Hepatocyte (in vitro differentiated cells): Measurements from ENCODE around the gene CACHD1. TPM values are rescaled to one million over a fixed set of nuclear protein-coding genes. Genes with fewer than 3 reads are reported as not detected.
"Not testable (repeated sequence)": the region's sequence is repeated elsewhere in the genome, so short reads cannot be mapped to it uniquely, and the experiment has no call there.

Source experiments
- DNase-seq: peaks from one replicate; pipeline ENCODE4 v3.0.0-alpha.2; 2016; ENCODE audit warnings: low spot score
- H2AFZ ChIP-seq: fragments of 200-600 bp; sonication (generic); 2 replicates; pipeline ENCODE4 v1.6.0; 2016; ENCODE audit warnings: antibody characterized with exemption, mild to moderate bottlenecking
- H3K27ac ChIP-seq: fragments of 200-600 bp; sonication (generic); 2 replicates; pipeline ENCODE4 v1.5.1; 2016; ENCODE audit warnings: mild to moderate bottlenecking
- H3K27me3 ChIP-seq: fragments of 200-600 bp; sonication (generic); 2 replicates; pipeline ENCODE4 v1.6.1; 2016
- H3K36me3 ChIP-seq: fragments of 200-600 bp; sonication (generic); replicated peaks from 2 replicates; pipeline ENCODE4 v1.5.1; 2016; ENCODE audit warnings: low read depth; ENCODE audit not compliant: insufficient read depth
- H3K4me1 ChIP-seq: fragments of 200-600 bp; sonication (generic); 2 replicates; pipeline ENCODE4 v1.5.1; 2016; ENCODE audit warnings: mild to moderate bottlenecking, moderate library complexity; ENCODE audit not compliant: insufficient read depth
- H3K4me2 ChIP-seq: fragments of 200-600 bp; sonication (generic); 2 replicates; pipeline ENCODE4 v1.6.0; 2016
- H3K4me3 ChIP-seq: fragments of 200-600 bp; sonication (generic); 2 replicates; pipeline ENCODE4 v1.5.1; 2016; ENCODE audit warnings: mild to moderate bottlenecking
- H3K79me2 ChIP-seq: fragments of 200-600 bp; sonication (generic); 2 replicates; pipeline ENCODE4 v1.6.0; 2017; ENCODE audit warnings: mild to moderate bottlenecking
- H3K9me2 ChIP-seq: fragments of 200-600 bp; sonication (generic); replicated peaks from 2 replicates; pipeline ENCODE4 v1.6.0; 2017; ENCODE audit warnings: mild to moderate bottlenecking; ENCODE audit not compliant: insufficient read depth
- H3K9me3 ChIP-seq: fragments of 200-600 bp; sonication (generic); 2 replicates; pipeline ENCODE4 v1.5.1; 2016; ENCODE audit warnings: low read depth, mild to moderate bottlenecking
- H4K20me1 ChIP-seq: fragments of 200-600 bp; sonication (generic); 2 replicates; pipeline ENCODE4 v1.6.0; 2016; ENCODE audit warnings: mild to moderate bottlenecking; ENCODE audit not compliant: insufficient read depth, poor library complexity, severe bottlenecking
- CTCF ChIP-seq: fragments of 200-600 bp; sonication (generic); IDR thresholded peaks from 2 replicates; pipeline ENCODE4 v1.5.1; 2016; ENCODE audit warnings: antibody characterized with exemption, mild to moderate bottlenecking; ENCODE audit not compliant: poor library complexity
- EZH2 ChIP-seq: fragments of 200-600 bp; sonication (generic); IDR thresholded peaks from 2 replicates; pipeline ENCODE4 v1.6.1; 2016; ENCODE audit warnings: antibody characterized with exemption, mild to moderate bottlenecking, borderline replicate concordance
- EZH2phosphoT487 ChIP-seq: fragments of 200-600 bp; sonication (generic); IDR thresholded peaks from one replicate; pipeline ENCODE4 v1.6.1; 2018; ENCODE audit warnings: antibody characterized with exemption, mild to moderate bottlenecking, low read depth, moderate library complexity; ENCODE audit not compliant: unreplicated experiment, severe bottlenecking
- WGBS: methylation state at CpG from one replicate; pipeline ENCODE4 v1.1.6; 2016; ENCODE audit warnings: low lambda C conversion rate; ENCODE audit errors: missing lambda C conversion rate; 5-methylcytosine and 5-hydroxymethylcytosine counted together
- polyA plus RNA-seq: library from polyadenylated mRNA; unstranded; fragments of >200 nt; fragmentation: Nextera tagmentation; extraction: Ambion mirVana; gene quantifications from 2 replicates; pipeline ENCODE4 v1.2.1, GENCODE V29; 2016
- total RNA-seq: library from RNA; depleted of rRNA; stranded (reverse); fragments of >200 nt; gene quantifications from 2 replicates; pipeline ENCODE4 v1.2.3, GENCODE V29; 2014

CACHD1 gene
- total and polyA plus RNA-seq, 2 experiments from 2014 or later, result 23.8 to 39.7 TPM

GRCh38 chr1:64608005-64608650 is 138.2 kb downstream of the CACHD1 start:
- no peaks in the 10 kb centered on the region for H4K20me1 ChIP-seq
- H3K4me2 ChIP-seq, result no peak overlapping the region
- no peak for DNase-seq
- TF ChIP-seq EZH2 (no peak), EZH2phosphoT487 (no peak), CTCF (no peak)
- H3K79me2 ChIP-seq, result peaks cover 26% of the 10 kb centered on the region
- H3K9me3 ChIP-seq, result no peaks in the 10 kb centered on the region
- H3K36me3 ChIP-seq, result no peaks in the 10 kb centered on the region
- peaks cover 5% of the 10 kb centered on the region for H3K4me1 ChIP-seq
- H3K27me3 ChIP-seq, result no peaks in the 10 kb centered on the region
- H2AFZ ChIP-seq, result no peak overlapping the region
- no peaks in the 10 kb centered on the region for H3K9me2 ChIP-seq
- H3K4me3 ChIP-seq, result no peak overlapping the region
- H3K27ac ChIP-seq, result peak overlapping the region; percentile 16
- WGBS, result 40% methylated on average over 1 of the region's 1 CpG

GRCh38 chr1:64608651-64609048 is 138.7 kb downstream of the CACHD1 start:
- WGBS, result 83% methylated on average over 6 of the region's 6 CpGs
- peaks cover 4% of the 10 kb centered on the region for H4K20me1 ChIP-seq
- peaks cover 5% of the 10 kb centered on the region for H3K4me1 ChIP-seq
- H3K4me2 ChIP-seq, result no peak overlapping the region
- H3K9me2 ChIP-seq, result no peaks in the 10 kb centered on the region
- no peaks in the 10 kb centered on the region for H3K36me3 ChIP-seq
- H3K79me2 ChIP-seq, result peaks cover 28% of the 10 kb centered on the region
- DNase-seq, result no peak
- H3K9me3 ChIP-seq, result no peaks in the 10 kb centered on the region
- no peak overlapping the region for H2AFZ ChIP-seq
- H3K27ac ChIP-seq, result peak overlapping the region; percentile 16
- no peaks in the 10 kb centered on the region for H3K27me3 ChIP-seq
- TF ChIP-seq CTCF (no peak), EZH2phosphoT487 (no peak), EZH2 (no peak)
- H3K4me3 ChIP-seq, result no peak overlapping the region

GRCh38 chr1:64610950-64611349 is 141.0 kb downstream of the CACHD1 start:
- not testable (repeated sequence) for H3K4me3 ChIP-seq, H3K4me2 ChIP-seq, H4K20me1 ChIP-seq, H3K27me3 ChIP-seq, H2AFZ ChIP-seq, H3K4me1 ChIP-seq, H3K9me3 ChIP-seq, DNase-seq, H3K27ac ChIP-seq, H3K36me3 ChIP-seq, H3K9me2 ChIP-seq
- peaks cover 15% of the 10 kb centered on the region for H3K79me2 ChIP-seq
- 84% methylated on average over 3 of the region's 3 CpGs for WGBS

GRCh38 chr1:64616039-64616438 is 146.1 kb downstream of the CACHD1 start:
- no peak for TF ChIP-seq EZH2
- no peak for TF ChIP-seq CTCF
- no peak for TF ChIP-seq EZH2phosphoT487
- Histone ChIP-seq H2AFZ (no peak overlapping the region), H3K4me3 (no peak overlapping the region), H3K27ac (no peak overlapping the region), H3K79me2 (peaks cover 43% of the 10 kb centered on the region), H3K36me3 (no peaks in the 10 kb centered on the region), H3K9me2 (no peaks in the 10 kb centered on the region), H3K27me3 (no peaks in the 10 kb centered on the region), H3K4me1 (peaks cover 3% of the 10 kb centered on the region), H4K20me1 (peaks cover 12% of the 10 kb centered on the region), H3K4me2 (no peak overlapping the region), H3K9me3 (no peaks in the 10 kb centered on the region)
- DNase-seq, result no peak
- 35% methylated on average over 2 of the region's 2 CpGs for WGBS
